H9 (cell line): ENCODE data around the gene CPNE2. TPM values are rescaled to one million over a fixed set of nuclear protein-coding genes. Genes with fewer than 3 reads are reported as not detected.

Experiments used
- DNase-seq: peaks from one replicate; pipeline ENCODE4 v3.0.0-alpha.2; 2017
- H2AFZ ChIP-seq: one replicate; pipeline ENCODE4 v1.6.1; 2013; ENCODE audit warnings: mild to moderate bottlenecking, low read length, control low read depth, moderate library complexity
- H2AK5ac ChIP-seq: 2 replicates; pipeline ENCODE4 v1.6.1; 2013; ENCODE audit warnings: low read length, control low read depth, mixed read lengths; ENCODE audit not compliant: insufficient read length
- H2BK120ac ChIP-seq: one replicate; pipeline ENCODE4 v1.6.1; 2013; ENCODE audit warnings: low read depth, mild to moderate bottlenecking, low read length, control low read depth, inconsistent platforms; ENCODE audit not compliant: poor library complexity, severe bottlenecking
- H2BK12ac ChIP-seq: 2 replicates; pipeline ENCODE4 v1.6.1; 2013; ENCODE audit warnings: low read length, control low read depth, mixed read lengths, low read depth; ENCODE audit not compliant: insufficient read length
- H2BK15ac ChIP-seq: 2 replicates; pipeline ENCODE4 v1.6.1; 2013; ENCODE audit warnings: low read depth, low read length, control low read depth
- H2BK20ac ChIP-seq: one replicate; pipeline ENCODE4 v1.6.1; 2013; ENCODE audit warnings: low read depth, mild to moderate bottlenecking, low read length, control low read depth, inconsistent platforms; ENCODE audit not compliant: poor library complexity, severe bottlenecking
- H2BK5ac ChIP-seq: 2 replicates; pipeline ENCODE4 v1.6.1; 2013; ENCODE audit warnings: low read length, control low read depth, mixed read lengths; ENCODE audit not compliant: insufficient read length
- H3K14ac ChIP-seq: 2 replicates; pipeline ENCODE4 v1.6.1; 2013; ENCODE audit warnings: low read length, control low read depth; ENCODE audit not compliant: insufficient read depth
- H3K18ac ChIP-seq: 2 replicates; pipeline ENCODE4 v1.6.1; 2013; ENCODE audit warnings: low read depth, mild to moderate bottlenecking, mixed read lengths, low read length, control low read depth; ENCODE audit not compliant: insufficient read length
- H3K23ac ChIP-seq: 2 replicates; pipeline ENCODE4 v1.6.1; 2013; ENCODE audit warnings: low read length, control low read depth, mixed read lengths, low read depth; ENCODE audit not compliant: insufficient read length
- H3K23me2 ChIP-seq: 2 replicates; pipeline ENCODE4 v1.6.1; 2013; ENCODE audit warnings: low read depth, mild to moderate bottlenecking, mixed read lengths, low read length, control low read depth; ENCODE audit not compliant: insufficient read length, poor library complexity, severe bottlenecking
- H3K27ac ChIP-seq: 2 replicates; pipeline ENCODE4 v1.5.1; 2013; ENCODE audit warnings: low read length, control low read depth, mixed read lengths, low read depth; ENCODE audit not compliant: insufficient read length
- H3K27me3 ChIP-seq: 2 replicates; pipeline ENCODE4 v1.6.1; 2013; ENCODE audit warnings: low read length, control low read depth, inconsistent platforms; ENCODE audit not compliant: insufficient read depth
- H3K4ac ChIP-seq: 2 replicates; pipeline ENCODE4 v1.6.1; 2013; ENCODE audit warnings: low read depth, mild to moderate bottlenecking, control low read depth, inconsistent platforms, low read length, moderate library complexity
- H3K4me1 ChIP-seq: 2 replicates; pipeline ENCODE4 v1.6.1; 2013; ENCODE audit warnings: low read length, control low read depth, inconsistent platforms; ENCODE audit not compliant: insufficient read depth
- H3K4me2 ChIP-seq: 2 replicates; pipeline ENCODE4 v1.6.1; 2013; ENCODE audit warnings: low read length, control low read depth, mixed read lengths; ENCODE audit not compliant: insufficient read length, insufficient read depth
- H3K56ac ChIP-seq: 2 replicates; pipeline ENCODE4 v1.6.1; 2013; ENCODE audit warnings: low read depth, mild to moderate bottlenecking, mixed read lengths, low read length, control low read depth; ENCODE audit not compliant: insufficient read length
- H3K79me1 ChIP-seq: 2 replicates; pipeline ENCODE4 v1.6.1; 2013; ENCODE audit warnings: low read depth, mild to moderate bottlenecking, moderate library complexity, low read length, control low read depth, inconsistent platforms; ENCODE audit not compliant: insufficient read depth, poor library complexity, severe bottlenecking
- H3K79me2 ChIP-seq: 2 replicates; pipeline ENCODE4 v1.6.1; 2013; ENCODE audit warnings: low read length, control low read depth, inconsistent platforms; ENCODE audit not compliant: insufficient read depth
- H3K9ac ChIP-seq: 2 replicates; pipeline ENCODE4 v1.6.1; 2013; ENCODE audit warnings: low read length, control low read depth, mixed read lengths; ENCODE audit not compliant: insufficient read length; ENCODE audit errors: extremely low read depth
- H3K9me3 ChIP-seq: one replicate; pipeline ENCODE4 v1.6.1; 2013; ENCODE audit warnings: low read depth, low read length, inconsistent platforms; ENCODE audit not compliant: control insufficient read depth
- H3T11ph ChIP-seq: one replicate; pipeline ENCODE4 v1.6.1; 2013; ENCODE audit warnings: mild to moderate bottlenecking, low read length, control low read depth, inconsistent platforms
- H4K20me1 ChIP-seq: one replicate; pipeline ENCODE4 v1.6.1; 2013; ENCODE audit not compliant: control insufficient read depth, insufficient read length, insufficient read depth
- H4K5ac ChIP-seq: 2 replicates; pipeline ENCODE4 v1.6.1; 2013; ENCODE audit warnings: low read depth, mild to moderate bottlenecking, mixed read lengths, low read length, control low read depth; ENCODE audit not compliant: insufficient read length
- H4K8ac ChIP-seq: replicated peaks from 2 replicates; pipeline ENCODE4 v1.6.1; 2013; ENCODE audit warnings: low read length, control low read depth, mixed read lengths, low read depth; ENCODE audit not compliant: insufficient read length
- H4K91ac ChIP-seq: 2 replicates; pipeline ENCODE4 v1.6.1; 2013; ENCODE audit warnings: low read depth, mild to moderate bottlenecking, moderate library complexity, mixed read lengths, low read length, control low read depth; ENCODE audit not compliant: insufficient read length
- H3K27ac Mint-ChIP-seq, 3 experiments: 2 replicates in 2 of 3; 3 replicates in 1 of 3; pipeline ENCODE4 v1.8.0; 2020 to 2021; ENCODE audit warnings: mixed read lengths in 3 of 3, mild to moderate bottlenecking in 1 of 3, moderate library complexity in 1 of 3
- H3K27me3 Mint-ChIP-seq: 2 replicates; pipeline ENCODE4 v1.8.0; 2021; ENCODE audit warnings: low read depth, mild to moderate bottlenecking, moderate library complexity, mixed read lengths
- H3K36me3 Mint-ChIP-seq, 3 experiments: 2 replicates in 2 of 3; 3 replicates in 1 of 3; pipeline ENCODE4 v1.8.0; 2020 to 2021; ENCODE audit warnings: low read depth in 3 of 3, mixed read lengths in 3 of 3; ENCODE audit not compliant: insufficient read depth in 1 of 3
- H3K4me1 Mint-ChIP-seq, 2 experiments: 2 replicates each; pipeline ENCODE4 v1.8.0; 2020; ENCODE audit warnings: mixed read lengths in 2 of 2
- H3K4me3 Mint-ChIP-seq, 2 experiments: 2 replicates in 1 of 2; 3 replicates in 1 of 2; pipeline ENCODE4 v1.8.0; 2020 to 2021; ENCODE audit warnings: mild to moderate bottlenecking in 2 of 2, mixed read lengths in 2 of 2, moderate library complexity in 1 of 2
- H3K9me3 Mint-ChIP-seq, 2 experiments: 2 replicates in 1 of 2; 3 replicates in 1 of 2; pipeline ENCODE4 v1.8.0; 2020; ENCODE audit warnings: mild to moderate bottlenecking in 2 of 2, mixed read lengths in 2 of 2, moderate library complexity in 1 of 2
- WGBS: extraction: QIAGEN DNeasy Blood & Tissue Kit; methylation state at CpG from one replicate; pipeline ENCODE4 v1.1.7; 2013; ENCODE audit warnings: missing lambda C conversion rate, low lambda C conversion rate, mixed read lengths; ENCODE audit not compliant: insufficient read length; ENCODE audit errors: extremely low coverage; 5-methylcytosine and 5-hydroxymethylcytosine counted together
- total RNA-seq: library from RNA; stranded (reverse); gene quantifications from 2 replicates; pipeline ENCODE4 v1.2.1, GENCODE V29; 2021
- TF ChIP-seq, protein P1 (sequence below): fragments of 200-600 bp; sonication (generic); conservative IDR thresholded peaks from 3 replicates; pipeline ENCODE4 v1.8.0; 2021; ENCODE audit warnings: antibody characterized with exemption, mild to moderate bottlenecking

Gene CPNE2
- total RNA-seq, 1 experiment from 2014 or later: 8.0 TPM

GRCh38 chr16:57178196-57178595 lies 85.8 kb downstream of the CPNE2 start:
- H3K4me3 Mint-ChIP-seq: no peak overlapping the region
- H3K14ac ChIP-seq: no peak overlapping the region
- H3K9me3 ChIP-seq: no peaks in the 10 kb centered on the region
- H2BK12ac ChIP-seq: no peak overlapping the region
- TF ChIP-seq, protein P1, sequence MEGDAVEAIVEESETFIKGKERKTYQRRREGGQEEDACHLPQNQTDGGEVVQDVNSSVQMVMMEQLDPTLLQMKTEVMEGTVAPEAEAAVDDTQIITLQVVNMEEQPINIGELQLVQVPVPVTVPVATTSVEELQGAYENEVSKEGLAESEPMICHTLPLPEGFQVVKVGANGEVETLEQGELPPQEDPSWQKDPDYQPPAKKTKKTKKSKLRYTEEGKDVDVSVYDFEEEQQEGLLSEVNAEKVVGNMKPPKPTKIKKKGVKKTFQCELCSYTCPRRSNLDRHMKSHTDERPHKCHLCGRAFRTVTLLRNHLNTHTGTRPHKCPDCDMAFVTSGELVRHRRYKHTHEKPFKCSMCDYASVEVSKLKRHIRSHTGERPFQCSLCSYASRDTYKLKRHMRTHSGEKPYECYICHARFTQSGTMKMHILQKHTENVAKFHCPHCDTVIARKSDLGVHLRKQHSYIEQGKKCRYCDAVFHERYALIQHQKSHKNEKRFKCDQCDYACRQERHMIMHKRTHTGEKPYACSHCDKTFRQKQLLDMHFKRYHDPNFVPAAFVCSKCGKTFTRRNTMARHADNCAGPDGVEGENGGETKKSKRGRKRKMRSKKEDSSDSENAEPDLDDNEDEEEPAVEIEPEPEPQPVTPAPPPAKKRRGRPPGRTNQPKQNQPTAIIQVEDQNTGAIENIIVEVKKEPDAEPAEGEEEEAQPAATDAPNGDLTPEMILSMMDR: no peak
- H3K23ac ChIP-seq: no peak overlapping the region
- H2BK15ac ChIP-seq: no peak overlapping the region
- H3K4me1 ChIP-seq: no peaks in the 10 kb centered on the region; the same call in 1 of the 2 replicates
- no peak overlapping the region for H2AK5ac ChIP-seq
- H3T11ph ChIP-seq: no peak overlapping the region
- no peak for DNase-seq
- no peak overlapping the region for H2AFZ ChIP-seq
- no peaks in the 10 kb centered on the region for H3K79me1 ChIP-seq
- H4K8ac ChIP-seq: no peak overlapping the region
- H3K4ac ChIP-seq: no peak overlapping the region
- H4K5ac ChIP-seq: no peak overlapping the region
- H3K36me3 Mint-ChIP-seq: peaks cover 4 to 11% (median 6%) of the 10 kb centered on the region in 3 experiments; a peak in 5 of 7 replicates
- peaks cover 19 to 22% of the 10 kb centered on the region in 2 experiments for H3K4me1 Mint-ChIP-seq
- no peak overlapping the region; a peak in 1 of 7 replicates for H3K27ac Mint-ChIP-seq
- H3K9me3 Mint-ChIP-seq: no peaks in the 10 kb centered on the region
- H2BK120ac ChIP-seq: no peak overlapping the region
- no CpG with 5 or more reads among the region's 3 CpGs for WGBS
- no peak overlapping the region for H3K18ac ChIP-seq
- no peak overlapping the region for H3K56ac ChIP-seq
- no peak overlapping the region for H3K27ac ChIP-seq
- H3K27me3 Mint-ChIP-seq: no peaks in the 10 kb centered on the region
- no peak overlapping the region for H4K91ac ChIP-seq
- no peaks in the 10 kb centered on the region for H3K27me3 ChIP-seq
- no peaks in the 10 kb centered on the region for H4K20me1 ChIP-seq
- H3K4me2 ChIP-seq: no peak overlapping the region
- H3K23me2 ChIP-seq: no peaks in the 10 kb centered on the region
- H3K9ac ChIP-seq: no peak overlapping the region
- H3K79me2 ChIP-seq: peaks cover 1% of the 10 kb centered on the region; the same call in 1 of the 2 replicates
- H2BK20ac ChIP-seq: no peak overlapping the region
- no peak overlapping the region for H2BK5ac ChIP-seq
